Right lobe of liver (tissue), 6 donors: ENCODE results near the gene FAR1. TPM values are rescaled to one million over a fixed set of nuclear protein-coding genes. Genes with fewer than 3 reads are reported as not detected.

ENCODE experiments used
- ATAC-seq, 4 donors: fragments of 200-7000 bp; cut with Tn5 transposase; one replicate each; pipeline ENCODE4 v1.9.1; 2020; ENCODE audit warnings: mild to moderate bottlenecking in 4 of 4, moderate library complexity in 4 of 4
- DNase-seq, 3 donors: peaks; one replicate each; pipeline ENCODE4 v3.0.0-alpha.2; 2020
- H3K27ac ChIP-seq, 3 donors: fragments of 200-600 bp; one replicate each; pipeline ENCODE4 v1.8.0; 2022
- H3K27me3 ChIP-seq, 2 donors: fragments of 200-600 bp; one replicate each; pipeline ENCODE4 v1.8.0; 2022
- H3K36me3 ChIP-seq, 4 donors: fragments of 200-600 bp; sonication (generic) in 1 of 4; one replicate each; pipeline versions ENCODE4 v1.5.1 to v1.8.0; 2017 to 2022; ENCODE audit warnings: control low read depth in 1 of 4
- H3K4me1 ChIP-seq, 4 donors: fragments of 200-600 bp; sonication (generic) in 1 of 4; one replicate each; pipeline versions ENCODE4 v1.5.1 to v1.8.0; 2017 to 2022; ENCODE audit warnings: control low read depth in 1 of 4
- H3K4me3 ChIP-seq, 3 donors: fragments of 200-600 bp; one replicate each; pipeline ENCODE4 v1.8.0; 2022
- H3K9me3 ChIP-seq, 4 donors: fragments of 200-600 bp; sonication (generic) in 1 of 4; one replicate each; pipeline versions ENCODE4 v1.5.1 to v1.8.0; 2017 to 2022; ENCODE audit warnings: control low read depth in 1 of 4
- CTCF ChIP-seq, 4 donors: fragments of 200-600 bp in 3 of 4; fragments of 450-650 bp in 1 of 4; IDR thresholded peaks; one replicate each; pipeline versions ENCODE4 v1.5.1 to v1.8.0; 2016 to 2022; ENCODE audit warnings: antibody characterized with exemption in 4 of 4, mild to moderate bottlenecking in 2 of 4
- POLR2A ChIP-seq: fragments of 450-650 bp; IDR thresholded peaks from one replicate; pipeline ENCODE4 v1.6.1; 2017; ENCODE audit warnings: antibody characterized with exemption, mild to moderate bottlenecking
- WGBS: methylation state at CpG from one replicate; pipeline ENCODE4 v1.1.6; 2018; ENCODE audit warnings: low coverage, low lambda C conversion rate; ENCODE audit not compliant: insufficient coverage; ENCODE audit errors: missing lambda C conversion rate; 5-methylcytosine and 5-hydroxymethylcytosine counted together
- intact Hi-C, 2 donors: fragments of 100-400 bp; cut with DNase I; formaldehyde crosslinking; loops; one replicate each; pipeline versions ENCODE4 v1.11.2 to v1.14.1; 2022
- total RNA-seq, 6 experiments: library from RNA; depleted of rRNA in 2 of 6; stranded (reverse); fragments of >200 nt in 2 of 6; fragmentation: NEBNext Ultra II Directional in 3 of 6; extraction: Animal tissue kit (Norgen Biotek cat#: 25700) in 3 of 6; gene quantifications; one replicate each; pipeline versions ENCODE4 v1.1.0 to v1.2.4, GENCODE V29; 2016 to 2023
- donor health status: DM: no; HTN: yes; CAD: no.
- donor health status: DM: no; HTN: no; CAD: no.
- donor health status: DM: no; HTN: no; CAD: no.
- donor health status: DM: no; HTN: yes; CAD: no.
- donor health status: DM: no; HTN: yes; CAD: no.

The FAR1 gene
- total RNA-seq, 6 experiments from 2014 or later = 2.8 to 8.9 (median 3.6) TPM

GRCh38 chr11:13772223-13773046 is 104.0 kb downstream of the FAR1 start:
- ATAC-seq = peak in 2 of 4 donors; percentile 62 to 72
- Histone ChIP-seq H3K4me3 (no peak overlapping the region), H3K36me3 (no peaks in the 10 kb centered on the region), H3K9me3 (no peaks in the 10 kb centered on the region), H3K4me1 (no peaks in the 10 kb centered on the region), H3K27ac (no peak overlapping the region), H3K27me3 (no peaks in the 10 kb centered on the region)
- 17% methylated on average over 5 of the region's 5 CpGs for WGBS
- no peak for TF ChIP-seq POLR2A
- peak; percentile 26 to 45 (median 38) for TF ChIP-seq CTCF (IDR thresholded peaks at IDR 0.05)
- no peak for DNase-seq
- intact Hi-C loops = no loop called here

GRCh38 chr11:13775471-13775870 is 107.0 kb downstream of the FAR1 start:
- no peak overlapping the region for H3K27ac ChIP-seq
- WGBS = 80% methylated on average over 1 of the region's 1 CpG
- intact Hi-C loops = no loop called here
- no peaks in the 10 kb centered on the region for H3K27me3 ChIP-seq
- no peaks in the 10 kb centered on the region for H3K9me3 ChIP-seq
- no peak overlapping the region for H3K4me3 ChIP-seq
- DNase-seq (no peak), ATAC-seq (no peak)
- H3K4me1 ChIP-seq = no peaks in the 10 kb centered on the region
- TF ChIP-seq CTCF (IDR thresholded peaks at IDR 0.05) (no peak), POLR2A (no peak)
- no peaks in the 10 kb centered on the region for H3K36me3 ChIP-seq

- no peak for ATAC-seq
- no peaks in the 10 kb centered on the region for H3K9me3 ChIP-seq
- no peaks in the 10 kb centered on the region for H3K27me3 ChIP-seq
- H3K4me3 ChIP-seq = no peak overlapping the region
- intact Hi-C loops = no loop called here
- H3K36me3 ChIP-seq = no peaks in the 10 kb centered on the region
- WGBS = 59% methylated on average over 3 of the region's 3 CpGs
- H3K4me1 ChIP-seq = no peaks in the 10 kb centered on the region
- TF ChIP-seq POLR2A (no peak), CTCF (IDR thresholded peaks at IDR 0.05) (no peak)
- no peak for DNase-seq
- H3K27ac ChIP-seq = no peak overlapping the region
Measured at GRCh38 chr11:13776134-13776815, 107.8 kb downstream of the FAR1 start.

- intact Hi-C loops = no loop called here
- ATAC-seq = no peak
- Histone ChIP-seq H3K27ac (no peak overlapping the region), H3K4me1 (no peaks in the 10 kb centered on the region), H3K27me3 (no peaks in the 10 kb centered on the region), H3K9me3 (no peaks in the 10 kb centered on the region), H3K4me3 (no peak overlapping the region), H3K36me3 (no peaks in the 10 kb centered on the region)
- WGBS = 18% methylated on average over 7 of the region's 7 CpGs
- TF ChIP-seq POLR2A = no peak
- TF ChIP-seq CTCF (IDR thresholded peaks at IDR 0.05) = no peak
- no peak for DNase-seq
Measured at GRCh38 chr11:13777341-13777985, 109.0 kb downstream of the FAR1 start.
